GM18508 (cell line): ENCODE data around the gene STOX2.

Experiments
- ATAC-seq: cut with Tn5 transposase; IDR thresholded peaks from one replicate; pipeline ENCODE4 v1.9.1; 2021; ENCODE audit warnings: moderate number of reproducible peaks; ENCODE audit not compliant: insufficient read depth, unreplicated experiment

The STOX2 gene

GRCh38 chr4:183887351-183887750, 17.8 kb upstream of the STOX2 start:
- ATAC-seq = no peak

DNA sequence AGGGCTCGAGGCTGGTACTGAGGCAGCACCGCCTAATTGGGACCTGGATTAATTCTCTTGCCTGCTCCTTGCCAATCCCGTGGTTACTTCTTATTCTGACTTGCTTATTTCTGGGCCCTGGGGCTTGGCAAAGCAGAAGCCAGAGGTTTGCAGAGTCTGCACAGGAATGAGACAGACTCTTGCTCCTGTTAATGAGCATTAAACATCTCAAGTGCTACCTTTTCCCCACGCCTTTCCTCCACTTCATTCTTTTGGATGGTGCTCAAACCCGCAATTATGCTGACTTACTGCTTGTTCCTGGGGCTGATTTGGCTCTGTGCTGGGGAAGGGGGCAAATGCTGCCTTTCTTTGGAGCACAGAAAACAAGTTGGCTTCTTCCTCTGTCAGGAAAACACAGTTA, 16.5 kb upstream of the STOX2 start:
- ATAC-seq = no peak

- no peak for ATAC-seq
Measured at GRCh38 chr4:183889190-183889589, 15.9 kb upstream of the STOX2 start.

DNA sequence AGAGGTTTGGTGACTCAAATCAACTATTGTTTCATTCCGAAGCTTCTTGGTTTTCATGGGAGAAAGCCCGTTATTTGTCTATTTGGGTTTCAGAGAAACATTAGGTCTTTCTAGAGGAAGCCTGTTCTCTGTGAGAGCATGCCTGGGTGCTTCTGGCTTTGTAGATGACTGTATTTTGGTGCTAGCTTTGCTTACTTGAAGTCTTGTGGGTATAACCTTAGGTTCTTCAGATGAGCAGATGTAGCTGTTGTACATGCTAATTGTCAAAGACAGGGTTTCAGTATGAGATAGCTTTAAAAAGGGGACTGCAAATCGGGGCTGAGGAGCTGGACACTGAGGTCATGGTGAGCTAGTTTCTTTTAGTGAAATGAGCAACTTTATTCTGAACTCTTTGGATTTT, 7.9 kb upstream of the STOX2 start:
- ATAC-seq = no peak

- ATAC-seq = no peak
Measured at GRCh38 chr4:183898456-183898855, 6.7 kb upstream of the STOX2 start.

DNA sequence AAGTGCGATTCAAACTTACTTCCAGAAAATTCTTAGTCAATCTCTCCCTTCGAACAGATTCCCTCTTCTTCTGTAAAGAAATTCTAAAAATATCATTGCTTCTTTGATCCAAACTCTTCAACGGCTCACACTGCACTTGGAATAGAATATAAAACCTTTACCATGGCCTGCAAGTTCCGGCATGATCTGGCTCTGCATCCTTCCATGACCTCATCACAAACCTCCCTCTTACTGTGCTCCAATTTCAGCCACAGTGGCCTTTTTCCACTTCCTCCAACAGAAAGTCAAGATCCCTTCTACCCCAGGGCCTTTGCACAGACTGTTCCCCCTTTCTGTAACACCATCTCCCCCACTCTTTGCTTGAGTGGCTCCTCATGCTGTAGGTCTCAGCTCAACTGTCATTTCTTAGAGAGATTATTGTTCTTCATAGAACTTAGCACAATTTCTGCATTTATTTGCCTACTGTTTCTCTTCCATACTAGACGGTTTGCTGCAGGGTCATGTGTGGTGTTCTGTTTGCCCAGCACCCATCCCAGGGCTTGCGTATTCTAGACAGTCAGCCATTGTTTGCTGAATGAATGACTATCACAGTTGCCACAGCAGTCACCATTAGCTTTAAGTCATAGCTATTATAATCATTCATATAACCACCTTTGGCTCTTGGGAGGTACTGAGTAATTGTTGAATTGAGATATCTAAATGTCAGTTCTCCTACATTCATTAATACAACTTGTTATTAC, 1.9 kb upstream of the STOX2 start:
- no peak for ATAC-seq

GRCh38 chr4:183905593-183906488, 734 bp downstream of the STOX2 start:
- no peak for ATAC-seq

DNA sequence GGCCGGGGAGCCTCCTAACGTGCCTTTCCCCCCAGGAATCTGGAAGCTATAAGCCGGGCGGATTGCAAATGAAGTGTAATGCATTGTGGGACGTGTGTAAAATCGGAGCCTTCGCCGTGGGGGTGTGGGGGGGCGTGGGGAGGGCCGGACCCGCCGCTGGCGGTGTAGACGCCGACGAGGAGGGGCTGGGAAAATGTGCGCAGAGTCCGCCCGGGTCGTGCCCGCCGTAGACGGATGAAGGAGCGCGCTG, 1.3 kb downstream of the STOX2 start:
- ATAC-seq = no peak

DNA sequence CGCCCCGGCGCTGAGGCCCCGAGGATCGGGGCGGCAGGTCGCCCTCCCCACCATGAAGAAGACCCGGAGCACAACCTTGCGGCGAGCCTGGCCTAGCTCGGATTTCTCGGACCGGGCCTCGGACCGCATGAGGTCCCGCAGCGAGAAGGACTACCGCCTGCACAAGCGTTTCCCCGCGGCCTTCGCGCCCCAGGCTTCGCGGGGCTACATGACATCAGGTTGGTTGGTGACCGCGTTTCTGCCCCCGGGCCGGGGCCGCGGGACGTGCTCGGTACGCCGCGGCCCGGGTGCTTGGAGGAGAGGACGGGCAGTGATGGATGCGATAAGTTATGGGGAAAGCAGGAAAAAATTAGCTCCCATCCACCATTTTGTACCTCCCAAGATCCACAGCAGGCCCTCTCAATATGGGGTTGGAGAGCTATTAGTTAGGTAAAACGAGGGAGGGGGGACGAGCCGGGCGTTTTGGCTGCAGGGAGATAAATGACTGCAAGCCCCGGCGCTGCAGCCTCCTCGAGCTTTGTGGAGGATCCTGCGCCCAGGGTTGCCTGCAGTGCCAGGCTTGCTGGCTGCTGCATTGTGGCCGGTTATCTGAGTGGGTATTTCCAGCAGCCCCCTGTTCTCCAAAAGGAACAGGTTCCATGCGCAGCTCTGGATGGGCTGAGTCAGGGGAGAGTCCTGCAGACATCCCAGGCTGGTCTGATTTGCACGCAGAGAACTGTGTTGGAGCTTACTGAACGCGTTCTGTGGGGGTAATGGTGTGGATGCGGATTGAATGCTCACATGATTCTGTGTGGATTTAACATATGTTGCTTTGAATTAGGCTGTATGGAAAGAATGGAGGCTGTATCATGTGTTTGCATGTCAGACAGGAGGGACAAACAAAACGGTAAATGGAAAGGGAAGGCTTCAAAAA, 1.9 kb downstream of the STOX2 start:
- ATAC-seq = no peak

DNA sequence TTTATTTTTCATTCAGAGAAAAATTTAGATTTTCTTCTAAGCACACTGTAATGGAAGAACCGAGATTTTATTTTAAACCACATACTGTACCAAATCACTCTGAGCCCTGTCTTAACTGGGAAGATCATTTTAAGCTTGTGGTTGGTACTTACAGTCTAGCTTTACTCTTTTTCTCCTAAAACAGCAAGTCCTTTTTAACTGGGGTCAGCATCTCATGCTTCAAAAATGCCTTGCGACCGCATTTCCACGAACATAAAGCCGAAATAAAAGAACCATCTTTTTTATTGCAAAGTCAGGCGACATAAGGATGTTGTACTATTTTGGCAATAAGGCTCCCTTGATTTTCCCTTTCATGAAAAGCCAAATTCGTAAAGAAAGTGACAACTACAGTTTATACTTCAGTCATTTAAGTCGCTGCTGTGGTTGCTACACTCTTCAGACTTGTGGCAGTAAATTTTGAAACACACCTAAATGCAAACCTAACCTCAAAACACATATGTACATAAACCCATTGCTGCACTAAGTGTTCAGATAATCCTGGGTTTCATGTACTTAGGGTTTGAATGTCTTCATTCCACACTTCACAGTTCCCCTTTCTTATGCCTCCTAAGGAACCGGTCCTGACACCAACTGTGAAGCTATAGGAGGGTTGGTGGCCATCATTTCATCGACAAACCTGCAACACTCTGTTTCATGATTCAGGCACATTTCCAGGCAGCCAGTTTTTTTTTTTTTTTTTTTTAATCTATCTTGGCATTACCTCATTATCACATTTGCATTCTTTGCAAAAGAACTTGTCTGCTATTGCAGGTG, 3.0 kb downstream of the STOX2 start:
- ATAC-seq = no peak

- no peak for ATAC-seq
Measured at GRCh38 chr4:183909187-183909586, 4.1 kb downstream of the STOX2 start.

DNA sequence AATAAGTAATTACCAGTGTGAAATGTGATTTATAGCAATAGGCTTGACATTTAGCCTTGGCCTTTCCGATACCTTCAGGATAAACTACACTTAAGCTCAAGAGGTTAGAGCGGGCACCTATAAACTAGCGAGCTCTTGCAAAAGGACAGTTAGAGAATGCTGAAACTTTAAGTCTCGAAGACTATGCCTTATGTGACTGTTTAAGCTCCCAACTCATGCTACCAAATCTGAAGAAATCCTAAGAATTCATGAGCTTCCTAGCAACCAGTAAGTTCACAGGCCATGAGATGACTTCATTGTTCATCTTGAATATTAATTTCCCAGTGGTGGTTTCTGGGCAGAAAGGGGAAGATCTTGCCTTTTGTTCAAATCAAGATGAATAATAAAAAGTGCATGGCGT, 4.7 kb downstream of the STOX2 start:
- no peak for ATAC-seq

DNA sequence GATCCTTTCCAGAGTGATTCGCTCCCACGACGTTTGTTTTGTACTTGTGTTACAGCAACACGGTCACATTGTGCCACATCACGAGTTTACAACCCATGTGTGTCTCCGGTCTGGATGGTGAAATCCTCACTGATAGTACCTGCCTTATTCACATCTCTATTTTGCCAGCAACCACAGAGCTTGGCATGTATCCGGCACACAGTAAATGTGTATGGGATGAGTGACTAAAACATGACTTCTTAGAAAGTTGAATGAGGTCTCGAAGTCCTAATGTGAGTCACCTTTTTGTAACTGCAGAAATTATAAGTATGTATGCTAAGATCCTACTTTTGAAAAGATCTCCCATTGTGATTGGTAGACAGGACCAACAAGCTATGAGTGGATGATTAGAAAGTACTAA, 7.5 kb downstream of the STOX2 start:
- ATAC-seq = no peak

GRCh38 chr4:183915976-183916375, 10.9 kb downstream of the STOX2 start:
- ATAC-seq = no peak

GRCh38 chr4:183918696-183919095, 13.6 kb downstream of the STOX2 start:
- ATAC-seq = no peak

DNA sequence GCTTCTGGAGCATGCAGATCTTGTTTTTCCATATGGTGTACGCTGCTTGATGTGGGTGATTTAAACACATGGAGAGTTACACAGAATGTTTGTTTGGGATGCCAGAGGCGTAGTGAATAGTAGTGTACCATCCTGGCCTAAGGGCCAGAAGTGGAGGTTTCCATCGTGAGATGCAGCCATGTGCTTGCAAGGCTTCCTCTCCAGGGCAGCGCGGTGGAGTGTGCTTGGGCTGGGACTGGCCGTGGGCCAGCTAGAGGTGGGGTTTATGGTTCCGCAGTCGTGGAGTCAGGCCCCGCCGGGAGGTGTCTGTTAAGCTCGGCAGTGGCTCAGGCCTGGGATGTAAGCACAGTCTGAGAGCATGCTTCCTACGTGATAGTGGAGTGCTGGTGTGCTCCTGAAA, 14.0 kb downstream of the STOX2 start:
- ATAC-seq = no peak

DNA sequence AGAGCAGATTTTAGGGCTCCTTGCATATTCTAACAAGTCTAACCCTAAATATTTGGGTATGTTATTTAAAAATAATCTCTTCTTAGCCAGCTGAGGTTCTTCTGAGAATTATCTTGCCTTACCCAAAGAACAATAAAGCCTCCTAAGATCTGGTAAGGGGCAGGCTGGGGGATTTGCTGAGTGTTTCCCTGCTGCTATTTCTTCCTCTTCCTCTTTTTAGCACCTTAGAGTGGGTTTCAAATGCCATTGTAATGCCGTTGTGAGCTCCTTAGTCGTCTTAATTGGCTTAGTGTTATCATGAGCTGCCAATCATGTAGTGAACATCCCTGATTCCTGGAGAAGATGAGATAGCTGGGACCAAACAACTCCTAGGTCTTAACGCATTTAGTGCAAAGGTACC, 15.4 kb downstream of the STOX2 start:
- ATAC-seq = no peak

- ATAC-seq = no peak
Measured at GRCh38 chr4:183921335-183921734, 16.2 kb downstream of the STOX2 start.

DNA sequence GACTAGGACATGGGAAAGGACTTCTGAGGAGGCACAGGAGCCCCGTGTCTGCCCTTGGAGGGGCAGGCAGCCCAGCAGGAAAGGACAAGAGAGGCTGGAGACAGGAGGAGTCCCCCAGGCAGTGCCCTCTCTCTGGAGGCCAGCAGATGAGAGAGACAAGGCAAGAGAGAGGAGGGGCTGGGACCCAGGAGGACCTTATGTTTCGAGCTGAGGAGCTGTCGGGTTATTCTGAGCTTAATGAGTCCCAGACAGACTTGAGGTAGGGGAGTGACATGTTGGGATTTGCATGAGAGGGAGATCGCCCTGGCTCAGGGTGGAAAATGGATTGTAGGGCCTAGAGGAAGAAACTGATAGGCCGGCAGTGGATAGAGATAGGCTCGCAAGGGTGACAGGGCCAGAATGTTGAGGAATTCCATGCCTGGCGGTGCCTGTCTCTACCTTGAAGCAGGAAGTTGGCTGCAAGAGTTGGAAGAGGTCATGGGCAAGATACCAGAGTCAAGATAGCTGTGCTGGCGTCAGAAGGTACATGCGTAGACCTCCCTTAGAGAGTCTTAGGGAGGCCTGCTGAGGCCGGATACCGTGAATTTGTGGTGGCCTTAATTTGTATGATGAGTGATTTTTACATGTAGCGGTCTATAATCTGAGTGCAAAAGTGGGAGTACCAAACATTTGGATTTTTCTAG, 19.4 kb downstream of the STOX2 start:
- no peak for ATAC-seq

GRCh38 chr4:183926950-183927349, 21.8 kb downstream of the STOX2 start:
- no peak for ATAC-seq
